ENCODE results near the gene ALX4.

DNA sequence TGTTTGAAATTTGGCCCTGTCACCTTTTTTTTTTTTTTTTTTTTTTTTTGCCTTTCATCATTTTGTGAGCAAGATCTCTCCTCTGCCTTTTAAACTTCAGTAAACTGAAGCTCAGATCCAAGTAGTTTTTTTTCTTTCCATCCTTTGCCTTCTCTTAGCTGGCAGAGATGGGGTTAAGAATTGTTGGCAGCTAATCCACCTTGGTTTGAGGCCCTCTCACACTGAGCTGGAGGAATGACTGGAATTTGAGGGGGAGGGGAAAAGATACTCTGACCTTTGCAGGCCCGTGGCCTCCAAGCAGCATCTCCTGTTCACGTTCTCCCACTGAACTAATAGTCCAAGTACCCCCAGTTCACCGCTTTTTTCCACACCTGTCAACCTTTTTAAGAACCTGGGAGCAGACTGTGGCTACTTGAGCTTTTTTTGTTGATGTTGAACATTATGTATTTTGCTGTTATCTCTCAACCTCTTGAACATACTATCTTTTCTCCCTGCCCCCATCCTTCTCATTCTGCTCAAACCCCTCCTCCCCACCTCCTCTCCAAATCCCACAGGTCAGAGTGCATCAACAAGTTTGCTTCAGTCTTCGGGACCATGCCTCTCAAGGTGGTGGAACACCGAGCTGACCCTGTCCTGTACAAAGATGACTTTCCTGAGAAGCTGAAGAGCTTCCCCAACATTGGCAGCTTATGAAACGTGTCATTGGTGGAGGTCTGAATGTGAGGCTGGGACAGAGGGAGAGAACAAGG, 66.2 kb downstream of the ALX4 start:
- TF ChIP-seq, protein P1, sequence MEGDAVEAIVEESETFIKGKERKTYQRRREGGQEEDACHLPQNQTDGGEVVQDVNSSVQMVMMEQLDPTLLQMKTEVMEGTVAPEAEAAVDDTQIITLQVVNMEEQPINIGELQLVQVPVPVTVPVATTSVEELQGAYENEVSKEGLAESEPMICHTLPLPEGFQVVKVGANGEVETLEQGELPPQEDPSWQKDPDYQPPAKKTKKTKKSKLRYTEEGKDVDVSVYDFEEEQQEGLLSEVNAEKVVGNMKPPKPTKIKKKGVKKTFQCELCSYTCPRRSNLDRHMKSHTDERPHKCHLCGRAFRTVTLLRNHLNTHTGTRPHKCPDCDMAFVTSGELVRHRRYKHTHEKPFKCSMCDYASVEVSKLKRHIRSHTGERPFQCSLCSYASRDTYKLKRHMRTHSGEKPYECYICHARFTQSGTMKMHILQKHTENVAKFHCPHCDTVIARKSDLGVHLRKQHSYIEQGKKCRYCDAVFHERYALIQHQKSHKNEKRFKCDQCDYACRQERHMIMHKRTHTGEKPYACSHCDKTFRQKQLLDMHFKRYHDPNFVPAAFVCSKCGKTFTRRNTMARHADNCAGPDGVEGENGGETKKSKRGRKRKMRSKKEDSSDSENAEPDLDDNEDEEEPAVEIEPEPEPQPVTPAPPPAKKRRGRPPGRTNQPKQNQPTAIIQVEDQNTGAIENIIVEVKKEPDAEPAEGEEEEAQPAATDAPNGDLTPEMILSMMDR (IDR thresholded peaks at IDR 0.05; ENCODE audit: low read depth, low read length) = no peak
- TF ChIP-seq EZH2phosphoT487 (IDR thresholded peaks at IDR 0.05; ENCODE audit: low read depth) = no peak
